Activated CD4-positive, alpha-beta memory T cell treated with anti-CD3 and anti-CD28 coated beads for 36 hours (primary cell): ENCODE data around the gene ZNF674. TPM values are rescaled to one million over a fixed set of nuclear protein-coding genes. Genes with fewer than 3 reads are reported as not detected.
"Not testable (repeated sequence)": the region's sequence is repeated elsewhere in the genome, so short reads cannot be mapped to it uniquely, and the experiment has no call there.

ENCODE experiments used
- CTCF ChIA-PET: fragments of 350-600 bp; sonication (Branson Sonifier 250); formaldehyde crosslinking; loops from one replicate; lab custom pipeline; 2021; ENCODE audit warnings: antibody characterized with exemption, inconsistent platforms; lab: Charles Lee
- POLR2A ChIA-PET: fragments of 350-600 bp; sonication (Branson Sonifier 250); formaldehyde crosslinking; loops from one replicate; lab custom pipeline; 2021; ENCODE audit warnings: antibody characterized with exemption; lab: Charles Lee
- DNase-seq: peaks from one replicate; pipeline ENCODE4 v3.0.0-alpha.2; 2020
- H3K27ac Mint-ChIP-seq: one replicate; pipeline ENCODE4 v1.8.0; 2021; ENCODE audit warnings: mixed read lengths
- H3K27me3 Mint-ChIP-seq: one replicate; pipeline ENCODE4 v1.8.0; 2021; ENCODE audit warnings: mixed read lengths
- H3K36me3 Mint-ChIP-seq: one replicate; pipeline ENCODE4 v1.8.0; 2021; ENCODE audit warnings: mixed read lengths
- H3K4me1 Mint-ChIP-seq: one replicate; pipeline ENCODE4 v1.8.0; 2021; ENCODE audit warnings: low read depth, mixed read lengths
- H3K4me3 Mint-ChIP-seq: one replicate; pipeline ENCODE4 v1.8.0; 2021; ENCODE audit warnings: mild to moderate bottlenecking, mixed read lengths
- H3K9me3 Mint-ChIP-seq: one replicate; pipeline ENCODE4 v1.8.0; 2021; ENCODE audit warnings: mixed read lengths
- intact Hi-C: fragments of 100-400 bp; cut with micrococcal nuclease; formaldehyde crosslinking; loops from one replicate; pipeline ENCODE4 v1.15.1; 2023
- total RNA-seq, 2 experiments: library from RNA; stranded (reverse); gene quantifications; one replicate each; pipeline ENCODE4 v1.2.3, GENCODE V29; 2021

The ZNF674 gene
- total RNA-seq, 2 experiments from 2014 or later, result 2.6 to 3.0 TPM

GRCh38 chrX:46460801-46461659 lies 84.2 kb downstream of the ZNF674 start:
- H3K27me3 Mint-ChIP-seq, H3K27ac Mint-ChIP-seq, DNase-seq, POLR2A ChIA-PET, intact Hi-C loops, H3K4me3 Mint-ChIP-seq, CTCF ChIA-PET, H3K9me3 Mint-ChIP-seq: not testable (repeated sequence)
- H3K36me3 Mint-ChIP-seq, result peaks cover 22% of the 10 kb centered on the region
- peaks cover 20% of the 10 kb centered on the region for H3K4me1 Mint-ChIP-seq

DNA sequence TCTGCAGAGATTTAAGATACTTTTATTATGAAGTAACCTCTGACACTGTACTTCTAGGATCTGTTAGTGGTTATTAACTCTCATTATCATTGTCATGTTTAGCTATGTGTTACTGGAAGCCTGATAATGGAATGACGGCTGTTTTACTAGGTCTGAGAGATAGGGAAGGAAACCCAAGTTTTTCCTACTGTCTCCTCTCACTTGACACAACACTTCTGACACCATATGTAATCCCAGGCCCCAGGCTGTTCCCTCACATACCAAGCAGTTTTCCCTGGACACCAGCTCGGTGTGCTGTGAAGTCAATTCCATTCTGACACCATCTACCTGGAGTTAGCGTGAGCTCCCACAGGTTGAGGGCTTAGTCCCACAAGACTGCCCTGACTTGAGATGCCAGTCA lies 85.6 kb downstream of the ZNF674 start:
- intact Hi-C loops, result no loop called here
- Mint-ChIP-seq H3K4me3 (no peak overlapping the region), H3K27ac (no peak overlapping the region), H3K36me3 (peaks cover 19% of the 10 kb centered on the region), H3K4me1 (peaks cover 20% of the 10 kb centered on the region), H3K27me3 (no peaks in the 10 kb centered on the region), H3K9me3 (no peaks in the 10 kb centered on the region)
- CTCF ChIA-PET, result interaction anchor here (0.7 kb wide), 1 partner anchor 1452 kb away, joined by 4 read pairs; no protein-coding TSS in a partner anchor
- no peak for DNase-seq
- POLR2A ChIA-PET, result no interaction called here

- CTCF ChIA-PET, result interaction anchor here (0.5 kb wide), 1 partner anchor 942 kb away, joined by 3 read pairs; no protein-coding TSS in a partner anchor
Observed at GRCh38 chrX:46456125-46456922, 88.9 kb downstream of the ZNF674 start.

More at GRCh38 chrX:46456125-46456922, 88.9 kb downstream of the ZNF674 start:
- H3K4me1 Mint-ChIP-seq, result peaks cover 16% of the 10 kb centered on the region
- no peaks in the 10 kb centered on the region for H3K27me3 Mint-ChIP-seq
- peaks cover 19% of the 10 kb centered on the region for H3K36me3 Mint-ChIP-seq
- H3K27ac Mint-ChIP-seq, result no peak overlapping the region
- no peaks in the 10 kb centered on the region for H3K9me3 Mint-ChIP-seq
- no peak for DNase-seq
- H3K4me3 Mint-ChIP-seq, result no peak overlapping the region
- POLR2A ChIA-PET, result no interaction called here
- intact Hi-C loops, result no loop called here

Other genes starting within 250 kb of the ZNF674 start
- 1 to 10 TPM; 5.1 to 6.1 TPM for gene CHST7, start 28.3 kb upstream of the ZNF674 start, total RNA-seq
- 10 to 100 TPM; 17.7 to 17.8 TPM for gene SLC9A7, start 213.7 kb upstream of the ZNF674 start, total RNA-seq